ENCODE data around the gene NR4A1.

NR4A1 gene

GRCh38 chr12:52036587-52037171, 14.6 kb upstream of the NR4A1 start:
- DNase-seq (ENCODE audit: low spot score) = peak; percentile 88
- no peak for TF ChIP-seq CTCF (IDR thresholded peaks at IDR 0.05; ENCODE audit: extremely low read depth, missing control alignments)

- no peak for DNase-seq (ENCODE audit: low spot score)
- no peak for TF ChIP-seq CTCF (IDR thresholded peaks at IDR 0.05; ENCODE audit: extremely low read depth, missing control alignments)
These were observed 13.9 kb upstream of the NR4A1 start for GRCh38 chr12:52037248-52037861.

GRCh38 chr12:52038447-52038846, 12.8 kb upstream of the NR4A1 start:
- no peak for DNase-seq (ENCODE audit: low spot score)
- no peak for TF ChIP-seq CTCF (IDR thresholded peaks at IDR 0.05; ENCODE audit: extremely low read depth, missing control alignments)

GRCh38 chr12:52041035-52041434, 10.2 kb upstream of the NR4A1 start:
- no peak for DNase-seq (ENCODE audit: low spot score)
- TF ChIP-seq CTCF (IDR thresholded peaks at IDR 0.05; ENCODE audit: extremely low read depth, missing control alignments) = no peak

- no peak for TF ChIP-seq CTCF (IDR thresholded peaks at IDR 0.05; ENCODE audit: extremely low read depth, missing control alignments)
- DNase-seq (ENCODE audit: low spot score) = peak; percentile 78
These were observed 9.5 kb upstream of the NR4A1 start for GRCh38 chr12:52041695-52042123.

GRCh38 chr12:52042706-52043385, 8.4 kb upstream of the NR4A1 start:
- no peak for DNase-seq (ENCODE audit: low spot score)

More at GRCh38 chr12:52042706-52043385, 8.4 kb upstream of the NR4A1 start:
- no peak for TF ChIP-seq CTCF (IDR thresholded peaks at IDR 0.05; ENCODE audit: extremely low read depth, missing control alignments)
